Thyroid gland (tissue), 4 donors: ENCODE measurements around the gene NIPSNAP2. TPM values are rescaled to one million over a fixed set of nuclear protein-coding genes. Genes with fewer than 3 reads are reported as not detected.
"Not testable (repeated sequence)": the region's sequence is repeated elsewhere in the genome, so short reads cannot be mapped to it uniquely, and the experiment has no call there.

Source experiments
- DNase-seq, 2 donors: peaks; one replicate each; pipeline ENCODE4 v3.0.0-alpha.2; 2019
- H3K27ac ChIP-seq, 3 donors: fragments of 200-600 bp; sonication (generic); 1 replicate in 2 of 3; 2 replicates in 1 of 3; pipeline ENCODE4 v1.5.1; 2016 to 2019; ENCODE audit warnings: mild to moderate bottlenecking in 1 of 3, moderate library complexity in 1 of 3
- H3K27me3 ChIP-seq: fragments of 200-600 bp; sonication (generic); one replicate; pipeline ENCODE4 v1.5.1; 2019
- H3K36me3 ChIP-seq, 2 donors: fragments of 200-600 bp; sonication (generic); one replicate each; pipeline ENCODE4 v1.5.1; 2016 to 2019
- H3K4me1 ChIP-seq, 2 donors: fragments of 200-600 bp; sonication (generic); one replicate each; pipeline ENCODE4 v1.5.1; 2017 to 2019
- H3K4me3 ChIP-seq, 3 donors: fragments of 200-600 bp; sonication (generic); replicated peaks in 1 of 3; 1 replicate in 2 of 3; 2 replicates in 1 of 3; pipeline ENCODE4 v1.5.1; 2016; ENCODE audit warnings: mild to moderate bottlenecking in 1 of 3
- H3K9me3 ChIP-seq: fragments of 200-600 bp; sonication (generic); one replicate; pipeline ENCODE4 v1.5.1; 2017
- POLR2A ChIP-seq, 2 donors: fragments of 450-650 bp; IDR thresholded peaks; one replicate each; pipeline ENCODE4 v1.6.1; 2017; ENCODE audit warnings: antibody characterized with exemption in 2 of 2, mild to moderate bottlenecking in 2 of 2, moderate library complexity in 1 of 2
- WGBS, 2 donors: methylation state at CpG; one replicate each; pipeline ENCODE4 v1.1.5; 2017; 5-methylcytosine and 5-hydroxymethylcytosine counted together
- intact Hi-C: fragments of 100-400 bp; cut with DNase I; formaldehyde crosslinking; loops from one replicate; pipeline ENCODE4 v1.15.1; 2023
- total RNA-seq, 4 donors: library from RNA; depleted of rRNA; stranded (reverse); fragments of >200 nt; gene quantifications; one replicate each; pipeline ENCODE4 v1.2.3, GENCODE V29; 2016
- TF ChIP-seq, protein P1 (sequence below), 6 experiments: fragments of 200-600 bp in 3 of 6; fragments of 450-650 bp in 3 of 6; sonication (generic) in 3 of 6; IDR thresholded peaks; one replicate each; pipeline ENCODE4 v1.5.1; 2016 to 2019; ENCODE audit warnings: antibody characterized with exemption in 6 of 6, mild to moderate bottlenecking in 2 of 6, inconsistent platforms in 1 of 6, moderate library complexity in 1 of 6

NIPSNAP2 gene
- total RNA-seq, 4 donors from 2014 or later: 142 to 203 (median 175) TPM

DNA sequence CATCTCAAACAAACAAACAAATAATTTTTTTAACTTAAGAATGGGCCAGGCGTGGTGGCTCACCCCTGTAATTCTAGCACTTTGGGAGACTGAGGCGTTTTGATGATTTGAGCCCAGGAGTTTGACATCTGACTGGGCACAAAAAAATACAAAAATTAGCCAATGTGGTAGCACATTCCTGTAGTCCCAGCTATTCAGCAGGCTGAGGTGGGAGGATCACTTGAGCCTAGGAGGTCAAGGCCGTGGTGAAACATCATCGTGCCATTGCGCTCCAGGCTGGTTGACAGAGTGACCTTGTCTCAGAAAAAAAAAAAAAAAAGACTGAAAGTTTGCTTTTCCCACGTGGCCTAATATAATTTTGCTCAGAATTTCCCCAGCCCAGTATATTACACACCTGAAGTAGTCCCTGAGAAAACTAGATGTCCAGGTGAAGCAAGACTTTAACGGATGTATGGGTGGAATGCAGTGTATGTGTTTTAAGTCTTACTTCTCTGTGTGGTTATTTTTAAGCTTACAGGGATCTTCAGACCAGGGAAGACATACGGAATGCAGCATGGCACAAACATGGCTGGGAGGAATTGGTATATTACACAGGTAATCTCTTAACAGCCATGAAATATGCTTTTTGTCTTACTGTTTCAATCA, 32.6 kb downstream of the NIPSNAP2 start:
- intact Hi-C loops: no loop called here
- peaks cover 41 to 58% of the 10 kb centered on the region in 2 donors for H3K36me3 ChIP-seq
- H3K9me3 ChIP-seq: no peaks in the 10 kb centered on the region
- H3K27ac ChIP-seq: no peak overlapping the region
- H3K4me1 ChIP-seq: no peaks in the 10 kb centered on the region
- DNase-seq: no peak
- TF ChIP-seq, protein P1, sequence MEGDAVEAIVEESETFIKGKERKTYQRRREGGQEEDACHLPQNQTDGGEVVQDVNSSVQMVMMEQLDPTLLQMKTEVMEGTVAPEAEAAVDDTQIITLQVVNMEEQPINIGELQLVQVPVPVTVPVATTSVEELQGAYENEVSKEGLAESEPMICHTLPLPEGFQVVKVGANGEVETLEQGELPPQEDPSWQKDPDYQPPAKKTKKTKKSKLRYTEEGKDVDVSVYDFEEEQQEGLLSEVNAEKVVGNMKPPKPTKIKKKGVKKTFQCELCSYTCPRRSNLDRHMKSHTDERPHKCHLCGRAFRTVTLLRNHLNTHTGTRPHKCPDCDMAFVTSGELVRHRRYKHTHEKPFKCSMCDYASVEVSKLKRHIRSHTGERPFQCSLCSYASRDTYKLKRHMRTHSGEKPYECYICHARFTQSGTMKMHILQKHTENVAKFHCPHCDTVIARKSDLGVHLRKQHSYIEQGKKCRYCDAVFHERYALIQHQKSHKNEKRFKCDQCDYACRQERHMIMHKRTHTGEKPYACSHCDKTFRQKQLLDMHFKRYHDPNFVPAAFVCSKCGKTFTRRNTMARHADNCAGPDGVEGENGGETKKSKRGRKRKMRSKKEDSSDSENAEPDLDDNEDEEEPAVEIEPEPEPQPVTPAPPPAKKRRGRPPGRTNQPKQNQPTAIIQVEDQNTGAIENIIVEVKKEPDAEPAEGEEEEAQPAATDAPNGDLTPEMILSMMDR (IDR thresholded peaks at IDR 0.05): no peak
- TF ChIP-seq POLR2A (IDR thresholded peaks at IDR 0.05): no peak
- no peak overlapping the region for H3K4me3 ChIP-seq
- WGBS, 2 donors: 95 to 96% methylated on average over 8 of the region's 8 CpGs
- no peaks in the 10 kb centered on the region for H3K27me3 ChIP-seq

GRCh38 chr7:56003749-56004148, 39.4 kb downstream of the NIPSNAP2 start:
- DNase-seq: no peak
- no peak for TF ChIP-seq POLR2A (IDR thresholded peaks at IDR 0.05)
- TF ChIP-seq, protein P1 (IDR thresholded peaks at IDR 0.05): no peak
- no peaks in the 10 kb centered on the region for H3K27me3 ChIP-seq
- no peak overlapping the region for H3K4me3 ChIP-seq
- no peak overlapping the region for H3K27ac ChIP-seq
- intact Hi-C loops: loop anchor here (2.0 kb wide), 1 partner anchor 69 kb away; no protein-coding TSS in a partner anchor
- H3K36me3 ChIP-seq: peaks cover 4 to 16% of the 10 kb centered on the region in 2 donors
- H3K9me3 ChIP-seq: no peaks in the 10 kb centered on the region
- no peaks in the 10 kb centered on the region for H3K4me1 ChIP-seq
- 70 to 80% methylated on average over 4 of the region's 4 CpGs for WGBS, 2 donors

DNA sequence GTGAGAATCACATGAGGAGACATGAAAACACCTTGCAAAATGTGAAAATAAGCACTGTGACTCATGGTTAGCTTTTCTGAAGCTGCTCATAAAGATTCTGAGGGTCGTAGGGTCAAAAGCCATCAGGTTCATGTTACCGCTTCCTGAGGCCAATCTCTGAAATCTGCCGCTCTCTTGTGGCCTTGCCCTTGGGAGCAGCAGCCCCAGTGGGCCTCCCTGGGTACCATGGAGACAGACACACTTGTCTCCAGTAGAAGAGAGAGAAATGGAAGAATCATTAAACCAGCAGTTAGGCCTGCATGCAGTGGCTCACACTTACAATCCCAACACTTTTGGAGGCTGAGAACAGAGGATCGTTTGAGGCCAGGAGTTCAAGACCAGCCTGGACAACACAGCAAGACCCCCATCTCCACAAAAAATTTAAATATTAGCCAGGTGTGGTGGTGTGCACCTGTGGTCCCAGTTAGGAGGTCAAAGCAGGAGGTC, 42.8 kb downstream of the NIPSNAP2 start:
- H3K27ac ChIP-seq: no peak overlapping the region
- no peak for TF ChIP-seq POLR2A (IDR thresholded peaks at IDR 0.05)
- TF ChIP-seq, protein P1 (IDR thresholded peaks at IDR 0.05): no peak
- H3K4me1 ChIP-seq: no peaks in the 10 kb centered on the region
- no peaks in the 10 kb centered on the region for H3K36me3 ChIP-seq
- no peaks in the 10 kb centered on the region for H3K27me3 ChIP-seq
- no peak overlapping the region for H3K4me3 ChIP-seq
- H3K9me3 ChIP-seq: no peaks in the 10 kb centered on the region
- no peak for DNase-seq
- WGBS, 2 donors: 87 to 90% methylated on average over 4 of the region's 4 CpGs
- intact Hi-C loops: no loop called here

DNA sequence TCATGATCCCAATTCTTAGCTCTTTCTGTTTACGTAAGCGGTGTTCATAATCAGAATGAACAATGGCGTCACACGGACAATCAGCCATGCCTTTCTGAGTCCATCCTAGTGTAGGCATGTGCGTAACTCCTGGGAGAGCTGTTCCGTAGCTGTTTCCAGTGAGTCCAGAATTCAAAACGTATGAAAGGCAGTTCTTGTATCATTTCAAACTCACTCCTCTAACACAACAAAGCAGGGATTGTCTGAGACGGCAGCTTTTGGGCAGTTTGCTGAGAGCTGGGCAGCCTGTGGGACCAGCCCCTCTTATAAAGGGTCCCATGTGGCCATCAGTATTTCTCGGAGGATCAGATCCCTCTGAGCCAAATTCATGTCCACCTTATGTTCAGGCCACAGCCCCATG, 43.5 kb downstream of the NIPSNAP2 start:
- intact Hi-C loops: no loop called here

GRCh38 chr7:56009695-56010094, 45.3 kb downstream of the NIPSNAP2 start:
- 42 to 48% methylated on average over 7 of the region's 7 CpGs for WGBS, 2 donors
- peak; percentile 44 to 63 for DNase-seq
- intact Hi-C loops: no loop called here
- Histone ChIP-seq H3K27me3 (no peaks in the 10 kb centered on the region), H3K36me3 (no peaks in the 10 kb centered on the region), H3K4me3 (no peak overlapping the region), H3K9me3 (no peaks in the 10 kb centered on the region), H3K27ac (peak overlapping the region; percentile 6 to 48 (median 39)), H3K4me1 (no peaks in the 10 kb centered on the region)
- TF ChIP-seq POLR2A (IDR thresholded peaks at IDR 0.05): no peak
- TF ChIP-seq, protein P1 (IDR thresholded peaks at IDR 0.05): no peak

More for the DNA sequence above, 43.5 kb downstream of the NIPSNAP2 start:
- Histone ChIP-seq H3K36me3 (no peaks in the 10 kb centered on the region), H3K27me3 (no peaks in the 10 kb centered on the region), H3K4me1 (no peaks in the 10 kb centered on the region), H3K9me3 (no peaks in the 10 kb centered on the region), H3K4me3 (no peak overlapping the region), H3K27ac (no peak overlapping the region)
- WGBS, 2 donors: 90 to 94% methylated on average over 9 of the region's 9 CpGs
- no peak for DNase-seq
- TF ChIP-seq, protein P1 (IDR thresholded peaks at IDR 0.05): no peak
- TF ChIP-seq POLR2A (IDR thresholded peaks at IDR 0.05): no peak

DNA sequence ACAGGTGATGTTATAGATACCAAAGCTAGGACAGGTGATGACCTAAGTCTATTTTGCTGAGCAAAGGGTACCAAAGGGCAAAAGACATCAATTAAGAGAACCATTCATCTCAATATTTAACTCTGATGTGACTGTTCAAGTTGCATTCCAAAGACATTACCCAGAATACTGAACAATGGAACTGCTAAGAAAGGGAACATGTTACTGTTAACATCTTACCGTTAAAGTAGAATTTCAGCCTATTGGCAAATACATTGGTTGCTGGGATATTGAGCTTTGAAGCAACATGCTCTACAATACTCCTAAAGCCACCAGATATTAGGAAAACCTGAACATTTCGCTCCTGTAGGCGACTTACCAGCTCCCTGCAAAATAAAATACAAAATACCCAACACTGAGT, 52.6 kb downstream of the NIPSNAP2 start:
- H3K4me3 ChIP-seq, H3K9me3 ChIP-seq, H3K4me1 ChIP-seq, H3K27me3 ChIP-seq, DNase-seq, H3K36me3 ChIP-seq, intact Hi-C loops, H3K27ac ChIP-seq: not testable (repeated sequence)
- 95 to 96% methylated on average over 3 of the region's 3 CpGs for WGBS, 2 donors
